GM12878 (cell line): ENCODE results near the gene FBXL2. TPM values are rescaled to one million over a fixed set of nuclear protein-coding genes. Genes with fewer than 3 reads are reported as not detected.

Experiments
- ATAC-seq: fragments of 200-7000 bp; cut with Tn5 transposase; 3 replicates; pipeline ENCODE4 v1.9.1; 2020; ENCODE audit warnings: mild to moderate bottlenecking, moderate library complexity
- BruUV-seq: library from RNA; stranded (reverse); fragments of 400-500 nt; replicated peaks from 2 replicates; lab custom pipeline; 2021; lab: Mats Ljungman, UMichigan
- CTCF ChIA-PET: fragments of 300-600 bp; sonication (Branson Sonifier 250); formaldehyde crosslinking; extraction: SDS; loops from one replicate; lab custom pipeline; 2021; ENCODE audit warnings: inconsistent platforms; lab: Yijun Ruan, JAX
- POLR2A ChIA-PET: fragments of 350-600 bp; formaldehyde crosslinking; extraction: SDS; loops from one replicate; lab custom pipeline; 2021; ENCODE audit warnings: inconsistent platforms; lab: Charles Lee
- RAD21 ChIA-PET: fragments of 300-600 bp; sonication (Branson Sonifier 250); formaldehyde crosslinking; loops from one replicate; lab custom pipeline; 2023; ENCODE audit warnings: antibody characterized with exemption; ENCODE audit not compliant: unreplicated experiment; lab: Charles Lee
- SMC1A ChIA-PET: fragments of 300-600 bp; sonication (Branson Sonifier 250); formaldehyde crosslinking; loops from one replicate; lab custom pipeline; 2023; ENCODE audit not compliant: unreplicated experiment, uncharacterized antibody; lab: Charles Lee
- DNase-seq: peaks from one replicate; pipeline ENCODE4 v3.0.0-alpha.2; 2011; ENCODE audit warnings: low read depth, low spot score
- FAIRE-seq: peaks from 3 replicates; lab custom pipeline; 2011; peaks lifted over from hg19 to GRCh38; lab: Jason Lieb, UNC
- H2AFZ ChIP-seq: 2 replicates; pipeline ENCODE4 v1.6.0; 2011; ENCODE audit warnings: low read depth, low read length, control low read depth; ENCODE audit not compliant: control insufficient read depth
- H3K27ac ChIP-seq: 2 replicates; pipeline ENCODE4 v1.5.1; 2011; ENCODE audit warnings: control low read depth; ENCODE audit not compliant: control insufficient read depth, insufficient read depth
- H3K27me3 ChIP-seq, 2 experiments: replicated peaks in 1 of 2; 2 replicates each; pipeline versions ENCODE4 v1.6.0 to v1.6.1; 2011; ENCODE audit warnings: low read length in 1 of 2; ENCODE audit not compliant: control insufficient read depth in 2 of 2, insufficient read depth in 2 of 2
- H3K36me3 ChIP-seq, 2 experiments: 2 replicates each; pipeline ENCODE4 v1.5.1; 2011; ENCODE audit warnings: low read length in 1 of 2; ENCODE audit not compliant: control insufficient read depth in 2 of 2, insufficient read depth in 2 of 2
- H3K4me1 ChIP-seq: 2 replicates; pipeline ENCODE4 v1.6.1; 2011; ENCODE audit warnings: mild to moderate bottlenecking, low read length, moderate library complexity, mixed read lengths; ENCODE audit not compliant: control insufficient read depth, insufficient read depth
- H3K4me2 ChIP-seq: 2 replicates; pipeline ENCODE4 v1.6.0; 2011; ENCODE audit warnings: control low read depth; ENCODE audit not compliant: control insufficient read depth, insufficient read depth
- H3K4me3 ChIP-seq: fragments of 200-600 bp; sonication (generic); 2 replicates; pipeline ENCODE4 v1.5.1; 2016
- H3K79me2 ChIP-seq: 2 replicates; pipeline ENCODE4 v1.6.0; 2011; ENCODE audit warnings: low read length; ENCODE audit not compliant: control insufficient read depth, insufficient read depth
- H3K9ac ChIP-seq: 2 replicates; pipeline ENCODE4 v1.8.0; 2011; ENCODE audit warnings: low read length, control low read depth, mixed read lengths; ENCODE audit not compliant: control insufficient read depth, insufficient read depth
- H3K9me3 ChIP-seq: replicated peaks from 3 replicates; pipeline ENCODE4 v1.5.1; 2011; ENCODE audit warnings: mild to moderate bottlenecking, low read length; ENCODE audit not compliant: control insufficient read depth, insufficient read depth
- H4K20me1 ChIP-seq: 2 replicates; pipeline ENCODE4 v1.6.0; 2011; ENCODE audit not compliant: control insufficient read depth, insufficient read depth
- BMI1 ChIP-seq: fragments of 450-650 bp; IDR thresholded peaks from 2 replicates; pipeline ENCODE4 v1.6.1; 2016; ENCODE audit warnings: mild to moderate bottlenecking, moderate library complexity, borderline replicate concordance
- BRCA1 ChIP-seq: IDR thresholded peaks from 2 replicates; pipeline ENCODE4 v1.6.1; 2011; ENCODE audit warnings: low read depth, low read length, improper control_type of control experiment
- PAX5 ChIP-seq: IDR thresholded peaks from 2 replicates; pipeline ENCODE4 v1.6.1; 2011; ENCODE audit warnings: low read depth, low read length, borderline replicate concordance
- RAD21 ChIP-seq: IDR thresholded peaks from 2 replicates; pipeline ENCODE4 v1.6.1; 2011; ENCODE audit warnings: mild to moderate bottlenecking, low read depth, low read length, moderate library complexity; ENCODE audit not compliant: insufficient read depth
- RB1 ChIP-seq: fragments of 450-650 bp; formaldehyde crosslinking; IDR thresholded peaks from 2 replicates; pipeline ENCODE4 v1.6.1; 2017; ENCODE audit warnings: mild to moderate bottlenecking, borderline replicate concordance
- STAT1 ChIP-seq: fragments of 450-650 bp; conservative IDR thresholded peaks from 2 replicates; pipeline ENCODE4 v1.6.1; 2014; ENCODE audit warnings: antibody characterized with exemption, mild to moderate bottlenecking
- ZBTB33 ChIP-seq: fragments of 450-650 bp; IDR thresholded peaks from 2 replicates; pipeline ENCODE4 v1.6.1; 2017; ENCODE audit warnings: mild to moderate bottlenecking
- ZNF384 ChIP-seq: IDR thresholded peaks from 2 replicates; pipeline ENCODE4 v1.6.1; 2012; ENCODE audit warnings: low read depth, mild to moderate bottlenecking, low read length, improper control_type of control experiment, borderline replicate concordance
- WGBS: methylation state at CpG from one replicate; pipeline ENCODE4 v1.1.6; 2016; ENCODE audit warnings: low lambda C conversion rate; ENCODE audit not compliant: insufficient replicate concordance, insufficient coverage; ENCODE audit errors: missing lambda C conversion rate; 5-methylcytosine and 5-hydroxymethylcytosine counted together
- in situ Hi-C: fragments of 300-500 bp; cut with MboI; formaldehyde crosslinking; loops from 9 replicates; pipeline ENCODE4 v1.14.3; 2018; ENCODE audit warnings: mixed read lengths
- intact Hi-C: fragments of 100-400 bp; cut with micrococcal nuclease; formaldehyde crosslinking; loops from one replicate; pipeline ENCODE4 v1.14.2; 2022; ENCODE audit not compliant: unreplicated experiment
- polyA plus RNA-seq, 11 experiments: library from polyadenylated mRNA; depleted of rRNA in 4 of 11; unstranded in 6 of 11; stranded (reverse) in 5 of 11; fragments of >200 nt; fragmentation: Nextera tagmentation in 4 of 11; fragmentation: Illumina TruSeq in 1 of 11; extraction: Ambion mirVana in 4 of 11; extraction: Trizol in 1 of 11; gene quantifications; 1 replicate in 1 of 11; 2 replicates in 10 of 11; pipeline versions ENCODE4 v1.2.1 to v1.2.3, GENCODE V29; 2011 to 2016; ENCODE audit warnings: inconsistent platforms in 2 of 11, missing spikeins in 2 of 11, low read depth in 1 of 11
- total RNA-seq, 4 experiments: library from RNA; depleted of rRNA in 3 of 4; stranded (reverse); fragments of >200 nt in 3 of 4; fragmentation: Illumina TruSeq in 1 of 4; extraction: Trizol in 1 of 4; gene quantifications; 2 replicates each; pipeline versions ENCODE4 v1.2.1 to v1.2.3, GENCODE V29; 2013 to 2021
- TF ChIP-seq, protein P1 (sequence below): fragments of 450-650 bp; IDR thresholded peaks from 2 replicates; pipeline ENCODE4 v1.6.1; 2018; ENCODE audit warnings: borderline replicate concordance, mild to moderate bottlenecking; ENCODE audit not compliant: partially characterized antibody
- TF ChIP-seq, protein P2 (sequence below): fragments of 450-650 bp; IDR thresholded peaks from 2 replicates; pipeline ENCODE4 v1.6.1; 2016; ENCODE audit warnings: mild to moderate bottlenecking, moderate library complexity, borderline replicate concordance
- TF ChIP-seq, protein P3 (sequence below): fragments of 450-650 bp; conservative IDR thresholded peaks from 2 replicates; pipeline ENCODE4 v1.6.1; 2017; ENCODE audit warnings: mild to moderate bottlenecking, moderate library complexity

The FBXL2 gene
- total and polyA plus RNA-seq, 10 of the 15 experiments (the other 5 are each of a cell fraction or from before 2014, with no cell fraction given) = 0.04 to 0.72 (median 0.15) TPM; not detected in 1

GRCh38 chr3:33394403-33395054 is 117.3 kb downstream of the FBXL2 start:
- ChIA-PET SMC1A (interaction anchor here (0.6 to 1.4 kb wide), 5 partner anchors 8 to 44 kb away, joined by 3 to 5 read pairs (median 3); no protein-coding TSS in a partner anchor), CTCF (interaction anchor here (0.6 to 2.4 kb wide), 6 partner anchors 13 to 433 kb away, joined by 3 to 7 read pairs (median 3); no protein-coding TSS in a partner anchor), RAD21 (interaction anchor here (0.6 to 1.7 kb wide), 2 partner anchors 22 to 39 kb away, joined by 3 to 6 read pairs; no protein-coding TSS in a partner anchor), POLR2A (no interaction called here)
- 100% methylated on average over 1 of the region's 1 CpG for WGBS
- no peak overlapping the region for H2AFZ ChIP-seq
- no peaks in the 10 kb centered on the region for H4K20me1 ChIP-seq
- no peaks in the 10 kb centered on the region for H3K79me2 ChIP-seq
- DNase-seq = no peak
- no peak for FAIRE-seq
- no peak overlapping the region for H3K4me2 ChIP-seq
- no peaks in the 10 kb centered on the region for H3K9me3 ChIP-seq
- H3K36me3 ChIP-seq = peaks cover 20 to 38% of the 10 kb centered on the region in 2 experiments
- H3K9ac ChIP-seq = no peak overlapping the region
- no peaks in the 10 kb centered on the region for H3K4me1 ChIP-seq
- TF ChIP-seq ZNF384 (peak; percentile 61), BRCA1 (no peak), BMI1 (no peak), STAT1 (no peak), RAD21 (no peak), ZBTB33 (no peak), RB1 (no peak), PAX5 (no peak)
- TF ChIP-seq, protein P1, sequence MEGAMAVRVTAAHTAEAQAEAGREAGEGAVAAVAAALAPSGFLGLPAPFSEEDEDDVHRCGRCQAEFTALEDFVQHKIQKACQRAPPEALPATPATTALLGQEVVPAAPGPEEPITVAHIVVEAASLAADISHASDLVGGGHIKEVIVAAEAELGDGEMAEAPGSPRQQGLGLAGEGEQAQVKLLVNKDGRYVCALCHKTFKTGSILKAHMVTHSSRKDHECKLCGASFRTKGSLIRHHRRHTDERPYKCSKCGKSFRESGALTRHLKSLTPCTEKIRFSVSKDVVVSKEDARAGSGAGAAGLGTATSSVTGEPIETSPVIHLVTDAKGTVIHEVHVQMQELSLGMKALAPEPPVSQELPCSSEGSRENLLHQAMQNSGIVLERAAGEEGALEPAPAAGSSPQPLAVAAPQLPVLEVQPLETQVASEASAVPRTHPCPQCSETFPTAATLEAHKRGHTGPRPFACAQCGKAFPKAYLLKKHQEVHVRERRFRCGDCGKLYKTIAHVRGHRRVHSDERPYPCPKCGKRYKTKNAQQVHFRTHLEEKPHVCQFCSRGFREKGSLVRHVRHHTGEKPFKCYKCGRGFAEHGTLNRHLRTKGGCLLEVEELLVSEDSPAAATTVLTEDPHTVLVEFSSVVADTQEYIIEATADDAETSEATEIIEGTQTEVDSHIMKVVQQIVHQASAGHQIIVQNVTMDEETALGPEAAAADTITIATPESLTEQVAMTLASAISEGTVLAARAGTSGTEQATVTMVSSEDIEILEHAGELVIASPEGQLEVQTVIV = no peak
- TF ChIP-seq, protein P2, sequence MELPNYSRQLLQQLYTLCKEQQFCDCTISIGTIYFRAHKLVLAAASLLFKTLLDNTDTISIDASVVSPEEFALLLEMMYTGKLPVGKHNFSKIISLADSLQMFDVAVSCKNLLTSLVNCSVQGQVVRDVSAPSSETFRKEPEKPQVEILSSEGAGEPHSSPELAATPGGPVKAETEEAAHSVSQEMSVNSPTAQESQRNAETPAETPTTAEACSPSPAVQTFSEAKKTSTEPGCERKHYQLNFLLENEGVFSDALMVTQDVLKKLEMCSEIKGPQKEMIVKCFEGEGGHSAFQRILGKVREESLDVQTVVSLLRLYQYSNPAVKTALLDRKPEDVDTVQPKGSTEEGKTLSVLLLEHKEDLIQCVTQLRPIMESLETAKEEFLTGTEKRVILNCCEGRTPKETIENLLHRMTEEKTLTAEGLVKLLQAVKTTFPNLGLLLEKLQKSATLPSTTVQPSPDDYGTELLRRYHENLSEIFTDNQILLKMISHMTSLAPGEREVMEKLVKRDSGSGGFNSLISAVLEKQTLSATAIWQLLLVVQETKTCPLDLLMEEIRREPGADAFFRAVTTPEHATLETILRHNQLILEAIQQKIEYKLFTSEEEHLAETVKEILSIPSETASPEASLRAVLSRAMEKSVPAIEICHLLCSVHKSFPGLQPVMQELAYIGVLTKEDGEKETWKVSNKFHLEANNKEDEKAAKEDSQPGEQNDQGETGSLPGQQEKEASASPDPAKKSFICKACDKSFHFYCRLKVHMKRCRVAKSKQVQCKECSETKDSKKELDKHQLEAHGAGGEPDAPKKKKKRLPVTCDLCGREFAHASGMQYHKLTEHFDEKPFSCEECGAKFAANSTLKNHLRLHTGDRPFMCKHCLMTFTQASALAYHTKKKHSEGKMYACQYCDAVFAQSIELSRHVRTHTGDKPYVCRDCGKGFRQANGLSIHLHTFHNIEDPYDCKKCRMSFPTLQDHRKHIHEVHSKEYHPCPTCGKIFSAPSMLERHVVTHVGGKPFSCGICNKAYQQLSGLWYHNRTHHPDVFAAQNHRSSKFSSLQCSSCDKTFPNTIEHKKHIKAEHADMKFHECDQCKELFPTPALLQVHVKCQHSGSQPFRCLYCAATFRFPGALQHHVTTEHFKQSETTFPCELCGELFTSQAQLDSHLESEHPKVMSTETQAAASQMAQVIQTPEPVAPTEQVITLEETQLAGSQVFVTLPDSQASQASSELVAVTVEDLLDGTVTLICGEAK = peak; percentile 79
- TF ChIP-seq, protein P3, sequence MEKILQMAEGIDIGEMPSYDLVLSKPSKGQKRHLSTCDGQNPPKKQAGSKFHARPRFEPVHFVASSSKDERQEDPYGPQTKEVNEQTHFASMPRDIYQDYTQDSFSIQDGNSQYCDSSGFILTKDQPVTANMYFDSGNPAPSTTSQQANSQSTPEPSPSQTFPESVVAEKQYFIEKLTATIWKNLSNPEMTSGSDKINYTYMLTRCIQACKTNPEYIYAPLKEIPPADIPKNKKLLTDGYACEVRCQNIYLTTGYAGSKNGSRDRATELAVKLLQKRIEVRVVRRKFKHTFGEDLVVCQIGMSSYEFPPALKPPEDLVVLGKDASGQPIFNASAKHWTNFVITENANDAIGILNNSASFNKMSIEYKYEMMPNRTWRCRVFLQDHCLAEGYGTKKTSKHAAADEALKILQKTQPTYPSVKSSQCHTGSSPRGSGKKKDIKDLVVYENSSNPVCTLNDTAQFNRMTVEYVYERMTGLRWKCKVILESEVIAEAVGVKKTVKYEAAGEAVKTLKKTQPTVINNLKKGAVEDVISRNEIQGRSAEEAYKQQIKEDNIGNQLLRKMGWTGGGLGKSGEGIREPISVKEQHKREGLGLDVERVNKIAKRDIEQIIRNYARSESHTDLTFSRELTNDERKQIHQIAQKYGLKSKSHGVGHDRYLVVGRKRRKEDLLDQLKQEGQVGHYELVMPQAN = no peak
- no peaks in the 10 kb centered on the region for H3K27me3 ChIP-seq
- BruUV-seq = no TSS peak
- no peak overlapping the region for H3K4me3 ChIP-seq
- no peak overlapping the region for H3K27ac ChIP-seq
- no peak for ATAC-seq
- intact Hi-C loops (no loop called here), in situ Hi-C loops (no loop called here)
